ENCODE data around the gene ZNF100. TPM values are rescaled to one million over a fixed set of nuclear protein-coding genes. Genes with fewer than 3 reads are reported as not detected.
"Not testable (repeated sequence)": the region's sequence is repeated elsewhere in the genome, so short reads cannot be mapped to it uniquely, and the experiment has no call there.

The ZNF100 gene
- 1 to 10 TPM; 2.6 to 10.0 (median 5.6) TPM for total RNA-seq

GRCh38 chr19:21767065-21767800, at the start of gene ZNF100:
ZNF100 (minus strand) TSS chr19:21767579; CDS start chr19:21767429, 150 bp downstream.
- peak within 1 kb of the TSS; percentile 83 to 85 for H3K27ac ChIP-seq
- H3K4me3 ChIP-seq: peak within 1 kb of the TSS; percentile 63 to 97 (median 70)
- WGBS, 10 experiments: 0 to 27% (median 1%) methylated on average over 2 to 11 of the region's 35 CpGs; no CpG with 5 or more reads in 5 of the 10 experiments
- in situ Hi-C loops (cut with MboI; ENCODE audit: low pct_unique_long_range_greater_than_20kb in 2 of 9, low sequenced_read_pairs in 9 of 9, unreplicated experiment in 9 of 9): no loop called here
- peak; percentile 91 to 100 (median 99) for ATAC-seq (replicated peaks in 6 of 8)
- no peaks in the 10 kb centered on the region for H3K4me1 ChIP-seq (replicated peaks in 1 of 2)

- no peak overlapping the region for H3K27ac ChIP-seq
- WGBS, 10 experiments: 70 to 100% (median 92%) methylated on average over 1 to 4 of the region's 4 CpGs; no CpG with 5 or more reads in 2 of the 10 experiments
- no peak overlapping the region for H3K4me3 ChIP-seq
- no peak for ATAC-seq (replicated peaks in 6 of 8)
- in situ Hi-C loops (cut with MboI; ENCODE audit: low pct_unique_long_range_greater_than_20kb in 2 of 9, low sequenced_read_pairs in 9 of 9, unreplicated experiment in 9 of 9): no loop called here
- no peaks in the 10 kb centered on the region for H3K4me1 ChIP-seq (replicated peaks in 1 of 2)
These were observed 45.1 kb upstream of the ZNF100 start for GRCh38 chr19:21812448-21812847.

- not testable (repeated sequence) for ATAC-seq (replicated peaks in 6 of 8); H3K4me3 ChIP-seq
- WGBS, 10 experiments: 71 to 100% (median 91%) methylated on average over 1 to 3 of the region's 3 CpGs; no CpG with 5 or more reads in 2 of the 10 experiments
These were observed 41.1 kb upstream of the ZNF100 start for GRCh38 chr19:21808400-21809000.

DNA sequence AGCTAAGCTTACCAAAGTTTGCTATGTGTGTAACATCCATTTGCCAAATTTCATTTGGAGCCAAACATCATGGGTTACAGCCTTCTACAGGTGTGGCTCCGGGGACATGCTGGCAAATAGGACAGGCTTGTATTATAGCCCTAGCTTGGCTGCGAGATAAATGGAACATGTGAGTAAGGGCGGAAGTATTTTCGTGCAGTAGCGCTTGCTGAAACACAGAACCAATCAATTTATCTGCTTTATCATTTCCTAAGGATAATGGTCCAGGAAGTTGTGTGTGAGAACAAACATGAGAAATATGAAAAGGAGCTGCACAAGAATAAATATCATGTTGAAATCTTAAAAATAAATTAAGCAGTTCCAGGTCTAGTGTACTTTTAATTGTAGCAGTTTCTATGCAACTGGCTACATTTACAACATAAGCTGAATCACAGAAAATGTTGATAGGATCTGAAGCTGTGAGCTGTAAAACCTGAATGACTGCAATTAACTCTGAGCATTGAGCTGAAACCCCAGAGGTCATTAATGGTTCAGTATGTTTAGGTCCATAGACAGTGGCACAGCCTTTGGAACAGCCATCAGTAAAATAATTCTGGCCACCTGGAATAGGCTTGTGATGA, 22.2 kb upstream of the ZNF100 start:
- ATAC-seq (replicated peaks in 6 of 8): no peak
- Histone ChIP-seq H3K4me1 (replicated peaks in 1 of 2) (no peaks in the 10 kb centered on the region), H3K27ac (no peak overlapping the region), H3K4me3 (no peak overlapping the region)
- 0 to 100% (median 59%) methylated on average over 1 to 5 of the region's 5 CpGs for WGBS, 10 experiments
- in situ Hi-C loops (cut with MboI; ENCODE audit: low pct_unique_long_range_greater_than_20kb in 2 of 9, low sequenced_read_pairs in 9 of 9, unreplicated experiment in 9 of 9): no loop called here

More at GRCh38 chr19:21808400-21809000, 41.1 kb upstream of the ZNF100 start:
- in situ Hi-C loops (cut with MboI; ENCODE audit: low pct_unique_long_range_greater_than_20kb in 2 of 9, low sequenced_read_pairs in 9 of 9, unreplicated experiment in 9 of 9); H3K27ac ChIP-seq; H3K4me1 ChIP-seq (replicated peaks in 1 of 2): not testable (repeated sequence)

- ATAC-seq (replicated peaks in 6 of 8): no peak
- Histone ChIP-seq H3K27ac (no peak overlapping the region), H3K4me1 (replicated peaks in 1 of 2) (no peaks in the 10 kb centered on the region), H3K4me3 (no peak overlapping the region)
- in situ Hi-C loops (cut with MboI; ENCODE audit: low pct_unique_long_range_greater_than_20kb in 2 of 9, low sequenced_read_pairs in 9 of 9, unreplicated experiment in 9 of 9): no loop called here
- WGBS, 10 experiments: 44 to 89% (median 79%) methylated on average over 3 of the region's 3 CpGs; no CpG with 5 or more reads in 2 of the 10 experiments
These were observed 19.6 kb upstream of the ZNF100 start for GRCh38 chr19:21786936-21787335.

GRCh38 chr19:21775792-21776191, 8.4 kb upstream of the ZNF100 start:
- H3K4me3 ChIP-seq; H3K4me1 ChIP-seq (replicated peaks in 1 of 2); in situ Hi-C loops (cut with MboI; ENCODE audit: low pct_unique_long_range_greater_than_20kb in 2 of 9, low sequenced_read_pairs in 9 of 9, unreplicated experiment in 9 of 9); H3K27ac ChIP-seq; ATAC-seq (replicated peaks in 6 of 8): not testable (repeated sequence)
- WGBS, 10 experiments: no CpG with 5 or more reads among the region's 30 CpGs

DNA sequence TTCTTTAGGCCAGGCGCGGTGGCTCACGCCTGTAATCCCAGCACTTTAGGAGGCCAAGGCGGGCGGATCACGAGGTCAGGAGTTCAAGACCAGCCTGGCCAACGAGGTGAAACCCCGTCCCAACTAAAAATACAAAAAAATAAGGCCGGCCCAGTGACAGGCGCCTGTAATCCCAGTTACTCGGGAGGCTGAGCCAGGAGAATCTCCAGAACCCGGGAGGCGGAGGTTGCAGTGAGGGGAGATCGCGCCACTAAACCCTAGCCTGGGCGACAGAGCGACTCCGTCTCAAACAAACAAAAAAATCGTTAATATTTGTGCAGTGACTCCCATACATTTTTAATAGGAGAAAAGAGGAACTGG, 694 bp downstream of the ZNF100 start:
- H3K4me1 ChIP-seq (replicated peaks in 1 of 2); in situ Hi-C loops (cut with MboI; ENCODE audit: low pct_unique_long_range_greater_than_20kb in 2 of 9, low sequenced_read_pairs in 9 of 9, unreplicated experiment in 9 of 9): not testable (repeated sequence)
- peak in 6 of 8 experiments; percentile 2 to 38 (median 12) for ATAC-seq (replicated peaks in 6 of 8)
- H3K27ac ChIP-seq: peak overlapping the region; percentile 83 to 85
- H3K4me3 ChIP-seq: peak overlapping the region; percentile 63 to 97 (median 70)
- WGBS, 10 experiments: 0 to 38% (median 4%) methylated on average over 3 to 14 of the region's 19 CpGs; no CpG with 5 or more reads in 3 of the 10 experiments

DNA sequence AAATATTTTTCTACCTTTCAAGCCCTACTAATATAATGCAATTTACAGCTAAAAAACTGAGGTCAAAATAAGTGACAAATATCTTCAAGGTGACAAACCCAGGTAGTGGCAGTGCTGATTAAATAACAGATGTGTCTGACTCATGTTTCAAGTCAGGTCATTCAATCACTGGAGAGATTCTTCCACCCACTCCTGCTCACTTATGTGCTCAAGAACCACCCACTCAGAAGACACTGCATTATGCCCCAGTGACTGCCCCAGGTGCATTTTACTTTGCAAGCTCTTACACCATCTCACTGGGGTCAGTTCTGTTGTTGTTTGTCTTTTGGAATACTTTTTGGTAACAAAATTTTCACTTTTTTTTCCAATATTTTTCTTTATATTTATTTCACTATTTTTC, 2.2 kb downstream of the ZNF100 start:
- no peak for ATAC-seq (replicated peaks in 6 of 8)
- in situ Hi-C loops (cut with MboI; ENCODE audit: low pct_unique_long_range_greater_than_20kb in 2 of 9, low sequenced_read_pairs in 9 of 9, unreplicated experiment in 9 of 9): no loop called here
- Histone ChIP-seq H3K4me1 (replicated peaks in 1 of 2) (no peaks in the 10 kb centered on the region), H3K27ac (no peak overlapping the region), H3K4me3 (no peak overlapping the region)

- H3K4me3 ChIP-seq; H3K4me1 ChIP-seq (replicated peaks in 1 of 2); ATAC-seq (replicated peaks in 6 of 8); H3K27ac ChIP-seq; in situ Hi-C loops (cut with MboI; ENCODE audit: low pct_unique_long_range_greater_than_20kb in 2 of 9, low sequenced_read_pairs in 9 of 9, unreplicated experiment in 9 of 9): not testable (repeated sequence)
- 0 to 100% (median 27%) methylated on average over 1 to 2 of the region's 2 CpGs for WGBS, 10 experiments
These were observed 5.8 kb downstream of the ZNF100 start for GRCh38 chr19:21761547-21761946.

DNA sequence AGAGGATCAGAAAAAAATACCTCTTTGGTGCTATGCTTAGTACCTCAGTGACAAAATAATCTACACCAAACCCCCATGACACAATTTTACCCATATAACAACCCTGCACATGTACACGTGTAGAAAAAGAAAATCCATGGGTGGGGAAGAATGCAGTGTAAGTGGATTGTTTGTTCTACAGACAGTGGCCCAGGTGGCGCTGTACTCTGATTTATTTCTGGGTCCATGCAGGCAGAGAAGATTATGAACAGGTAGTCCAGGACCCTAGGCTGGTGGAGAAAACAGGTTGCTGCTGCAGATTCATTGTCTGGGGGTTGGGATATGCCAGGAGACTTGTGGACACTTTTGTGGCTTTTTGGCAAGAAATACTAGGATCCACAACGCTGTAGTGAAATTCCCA, 9.1 kb downstream of the ZNF100 start:
- H3K4me1 ChIP-seq (replicated peaks in 1 of 2): no peaks in the 10 kb centered on the region
- no peak overlapping the region for H3K4me3 ChIP-seq
- 71 to 100% (median 82%) methylated on average over 1 to 3 of the region's 3 CpGs; no CpG with 5 or more reads in 5 of the 10 experiments for WGBS, 10 experiments
- no peak for ATAC-seq (replicated peaks in 6 of 8)
- in situ Hi-C loops (cut with MboI; ENCODE audit: low pct_unique_long_range_greater_than_20kb in 2 of 9, low sequenced_read_pairs in 9 of 9, unreplicated experiment in 9 of 9): no loop called here
- H3K27ac ChIP-seq: no peak overlapping the region

DNA sequence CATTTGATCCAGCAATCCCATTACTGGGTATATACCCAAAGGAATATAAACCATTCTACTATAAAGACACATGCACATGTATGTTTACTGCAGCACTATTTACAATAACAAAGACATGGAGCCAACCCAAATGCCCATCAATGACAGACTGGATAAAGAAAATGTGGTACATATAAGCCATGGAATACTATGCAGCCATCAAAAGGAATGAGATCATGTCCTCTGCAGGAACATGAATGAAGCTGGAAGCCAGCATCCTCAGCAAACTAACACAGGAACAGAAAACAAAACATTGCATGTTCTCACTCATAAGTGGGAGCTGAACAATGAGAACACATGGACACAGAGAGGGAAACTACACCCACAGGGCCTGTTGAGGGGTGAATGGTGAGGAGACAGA, 11.8 kb downstream of the ZNF100 start:
- H3K4me1 ChIP-seq (replicated peaks in 1 of 2); H3K27ac ChIP-seq; in situ Hi-C loops (cut with MboI; ENCODE audit: low pct_unique_long_range_greater_than_20kb in 2 of 9, low sequenced_read_pairs in 9 of 9, unreplicated experiment in 9 of 9); ATAC-seq (replicated peaks in 6 of 8); H3K4me3 ChIP-seq: not testable (repeated sequence)

DNA sequence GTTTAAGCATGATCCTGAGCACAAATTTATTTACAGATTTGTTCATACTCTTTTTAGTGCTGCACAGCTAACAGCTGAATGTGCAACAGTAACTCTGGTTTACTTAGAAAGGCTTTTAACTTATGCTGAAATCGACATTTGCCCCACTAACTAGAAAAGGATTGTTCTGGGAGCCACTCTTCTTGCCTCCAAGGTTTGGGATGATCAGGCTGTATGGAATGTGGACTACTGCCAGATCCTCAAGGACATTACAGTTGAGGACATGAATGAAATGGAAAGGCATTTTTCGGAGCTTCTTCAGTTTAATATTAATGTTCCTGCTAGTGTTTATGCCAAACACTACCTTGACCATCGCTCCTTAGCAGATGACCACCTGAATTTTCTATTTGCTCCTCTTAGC, 16.0 kb downstream of the ZNF100 start:
- WGBS, 10 experiments: 44 to 100% (median 79%) methylated on average over 2 to 3 of the region's 3 CpGs; no CpG with 5 or more reads in 2 of the 10 experiments
- H3K27ac ChIP-seq: no peak overlapping the region

DNA sequence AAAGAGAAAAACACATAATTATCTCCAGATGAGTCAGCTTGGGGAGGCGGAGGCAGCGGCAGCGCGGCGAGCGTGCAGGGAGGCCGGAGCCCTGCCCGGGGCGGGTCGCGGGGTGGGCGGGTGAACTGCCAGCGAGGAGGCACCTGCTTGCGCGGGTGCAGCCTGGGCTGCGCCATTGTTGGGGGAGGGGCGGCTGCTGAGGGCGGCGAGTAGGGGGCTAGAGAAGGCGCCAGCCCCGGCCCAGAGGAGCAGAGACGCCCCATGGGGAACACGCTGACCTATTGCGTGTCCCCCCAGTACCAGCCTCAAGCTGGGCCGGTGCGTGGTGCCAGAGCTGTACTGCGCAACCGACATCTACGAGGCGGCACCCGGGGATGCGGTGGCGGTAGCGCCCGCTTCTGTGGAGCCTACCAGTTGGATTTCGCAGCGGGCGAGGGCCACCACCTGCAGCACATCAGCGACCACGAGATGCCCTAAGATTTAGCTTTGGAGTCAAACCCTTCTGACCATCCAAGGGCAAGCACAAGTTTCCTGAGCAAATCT, 16.7 kb downstream of the ZNF100 start:
- WGBS, 10 experiments: 90 to 100% (median 100%) methylated on average over 1 to 6 of the region's 40 CpGs; no CpG with 5 or more reads in 4 of the 10 experiments
- H3K27ac ChIP-seq: no peak overlapping the region
- no peak overlapping the region for H3K4me3 ChIP-seq
- no peaks in the 10 kb centered on the region for H3K4me1 ChIP-seq (replicated peaks in 1 of 2)
- in situ Hi-C loops (cut with MboI; ENCODE audit: low pct_unique_long_range_greater_than_20kb in 2 of 9, low sequenced_read_pairs in 9 of 9, unreplicated experiment in 9 of 9): no loop called here
- no peak for ATAC-seq (replicated peaks in 6 of 8)

More for the DNA sequence above, 16.0 kb downstream of the ZNF100 start:
- Histone ChIP-seq H3K4me1 (replicated peaks in 1 of 2) (no peaks in the 10 kb centered on the region), H3K4me3 (no peak overlapping the region)
- ATAC-seq (replicated peaks in 6 of 8): no peak
- in situ Hi-C loops (cut with MboI; ENCODE audit: low pct_unique_long_range_greater_than_20kb in 2 of 9, low sequenced_read_pairs in 9 of 9, unreplicated experiment in 9 of 9): no loop called here

Data from motor neuron (in vitro differentiated cells).